GM18520 (cell line): ENCODE data around the gene ATG14.
"Not testable (repeated sequence)": the region's sequence is repeated elsewhere in the genome, so short reads cannot be mapped to it uniquely, and the experiment has no call there.

ENCODE experiments used
- ATAC-seq: cut with Tn5 transposase; IDR thresholded peaks from one replicate; pipeline ENCODE4 v1.9.1; 2021; ENCODE audit not compliant: unreplicated experiment

The ATG14 gene, protein sequence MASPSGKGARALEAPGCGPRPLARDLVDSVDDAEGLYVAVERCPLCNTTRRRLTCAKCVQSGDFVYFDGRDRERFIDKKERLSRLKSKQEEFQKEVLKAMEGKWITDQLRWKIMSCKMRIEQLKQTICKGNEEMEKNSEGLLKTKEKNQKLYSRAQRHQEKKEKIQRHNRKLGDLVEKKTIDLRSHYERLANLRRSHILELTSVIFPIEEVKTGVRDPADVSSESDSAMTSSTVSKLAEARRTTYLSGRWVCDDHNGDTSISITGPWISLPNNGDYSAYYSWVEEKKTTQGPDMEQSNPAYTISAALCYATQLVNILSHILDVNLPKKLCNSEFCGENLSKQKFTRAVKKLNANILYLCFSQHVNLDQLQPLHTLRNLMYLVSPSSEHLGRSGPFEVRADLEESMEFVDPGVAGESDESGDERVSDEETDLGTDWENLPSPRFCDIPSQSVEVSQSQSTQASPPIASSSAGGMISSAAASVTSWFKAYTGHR

GRCh38 chr14:55411426-55412389 lies at the start of gene ATG14:
TSS of gene ATG14 (minus strand) at chr14:55411830. CDS start at chr14:55411822, 8 bp downstream.
- peak; percentile 84 for ATAC-seq

DNA sequence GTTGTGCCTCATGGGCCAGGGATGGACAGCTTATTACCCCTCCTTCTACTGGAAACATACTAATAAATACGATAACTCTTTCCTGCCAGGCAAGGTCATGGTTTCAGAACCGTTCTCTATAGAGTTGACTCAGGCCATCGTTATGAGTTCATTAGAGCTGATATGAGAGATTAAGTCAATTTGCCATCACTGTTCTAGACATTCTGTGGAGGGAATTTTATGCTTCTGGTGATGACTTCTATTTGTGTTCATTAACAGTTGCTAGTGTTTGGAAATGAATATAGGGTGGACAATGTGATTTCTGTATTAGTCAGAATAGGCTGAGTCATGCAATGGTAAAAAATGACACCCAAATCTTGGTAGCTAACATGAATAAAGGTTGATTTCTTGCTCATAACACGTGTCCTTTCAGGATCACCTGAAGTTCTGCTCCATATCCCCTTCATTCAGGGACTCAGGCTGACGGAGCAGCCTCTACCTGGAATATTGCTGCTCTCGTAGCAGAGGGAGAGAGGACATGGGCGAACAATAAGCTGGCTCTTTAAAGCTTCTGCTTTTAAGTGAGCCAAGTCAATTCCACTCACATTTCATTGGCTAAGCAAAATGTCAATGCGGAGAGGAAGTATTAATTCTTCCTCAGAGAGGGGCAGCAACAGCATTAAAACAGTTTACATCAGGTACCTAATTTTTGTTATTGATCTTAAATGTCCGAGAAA lies 47.3 kb upstream of the ATG14 start:
- peak; percentile 89 for ATAC-seq

GRCh38 chr14:55457496-55457895 lies 45.9 kb upstream of the ATG14 start:
- ATAC-seq = no peak

DNA sequence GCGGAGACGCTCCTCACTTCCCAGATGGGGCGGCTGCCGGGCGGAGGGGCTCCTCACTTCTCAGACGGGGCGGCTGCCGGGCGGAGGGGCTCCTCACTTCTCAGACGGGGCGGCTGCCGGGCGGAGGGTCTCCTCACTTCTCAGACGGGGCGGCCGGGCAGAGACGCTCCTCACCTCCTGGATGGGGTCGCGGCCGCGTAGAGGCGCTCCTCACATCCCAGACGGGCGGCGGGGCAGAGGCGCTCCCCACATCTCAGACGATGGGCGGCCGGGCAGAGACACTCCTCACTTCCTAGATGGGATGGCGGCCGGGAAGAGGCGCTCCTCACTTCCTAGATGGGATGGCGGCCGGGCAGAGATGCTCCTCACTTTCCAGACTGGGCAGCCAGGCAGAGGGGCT lies 44.8 kb upstream of the ATG14 start:
- not testable (repeated sequence) for ATAC-seq

DNA sequence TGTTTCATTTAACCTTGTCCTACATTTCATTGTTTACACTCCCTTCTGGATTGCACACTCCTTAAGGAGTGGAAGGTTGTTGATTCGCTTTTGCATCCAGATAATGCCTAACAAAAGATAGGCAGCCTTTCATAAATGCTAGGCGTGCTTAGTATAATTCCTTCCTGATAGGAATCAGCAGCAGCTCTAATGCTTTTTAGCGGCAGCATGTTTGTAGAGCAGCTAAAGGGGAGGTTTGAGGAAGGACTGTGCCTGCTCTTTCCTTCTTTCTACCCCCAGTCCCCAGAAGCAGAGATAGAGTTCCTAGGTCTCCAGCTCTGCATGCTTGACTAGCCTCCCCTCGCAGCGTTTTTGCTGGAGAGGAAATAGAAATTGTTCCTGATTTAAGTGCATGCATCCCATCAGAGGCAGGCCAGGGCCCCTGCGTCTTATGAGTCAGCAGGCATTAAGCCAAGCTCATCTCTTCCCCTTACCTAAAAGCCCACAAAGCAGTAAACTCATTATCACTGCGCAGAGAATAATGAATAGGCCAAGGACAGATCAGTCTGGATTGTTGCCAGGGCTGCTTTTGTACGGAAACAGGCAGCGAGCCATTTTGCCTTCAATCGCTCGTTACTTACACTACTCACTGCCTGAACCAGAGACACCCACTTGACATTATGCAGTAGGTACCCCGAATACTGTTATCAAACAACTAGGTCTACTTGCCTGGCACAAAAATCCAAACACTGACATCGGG lies 42.8 kb upstream of the ATG14 start:
- ATAC-seq = no peak

DNA sequence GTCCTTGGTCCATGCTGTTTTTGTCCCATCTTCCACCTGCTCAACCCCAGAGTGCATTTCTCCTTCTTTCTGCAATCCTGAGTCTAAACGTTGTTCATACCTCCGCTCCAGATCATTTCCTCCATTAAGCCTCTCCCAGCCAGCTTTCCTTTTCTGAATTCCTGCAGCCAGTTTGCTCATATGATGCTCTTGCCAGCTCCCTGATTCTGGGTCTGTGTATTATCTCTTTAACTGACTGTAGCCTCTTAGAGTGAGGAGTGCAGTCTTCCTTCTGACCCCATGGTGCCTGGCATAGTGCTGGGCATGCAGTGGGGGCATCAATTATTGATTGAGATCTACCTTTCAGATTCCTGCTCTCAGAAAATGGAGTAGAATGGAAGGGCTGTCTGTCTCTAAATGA lies 40.3 kb upstream of the ATG14 start:
- no peak for ATAC-seq

GRCh38 chr14:55451398-55451797 lies 39.8 kb upstream of the ATG14 start:
- no peak for ATAC-seq

DNA sequence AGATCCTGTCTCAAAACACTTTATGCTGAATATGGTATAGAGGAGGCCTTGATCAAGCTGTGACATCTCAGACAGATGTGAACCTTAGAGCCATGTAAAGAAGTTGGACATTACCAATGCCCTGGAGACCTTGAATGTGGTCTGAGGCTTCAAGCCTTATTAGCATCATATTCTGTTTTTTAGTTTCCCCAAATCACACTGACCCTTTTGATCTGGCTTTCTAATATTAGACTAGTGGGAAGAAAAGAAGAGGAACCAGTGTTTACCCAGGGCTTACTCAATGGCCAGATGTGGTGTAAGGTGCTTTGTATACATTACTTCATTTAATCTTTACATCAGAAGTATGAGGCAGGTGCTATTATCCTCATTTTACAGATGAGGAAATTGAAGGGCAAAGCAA lies 39.4 kb upstream of the ATG14 start:
- no peak for ATAC-seq

- no peak for ATAC-seq
Measured at GRCh38 chr14:55450539-55450938, 38.9 kb upstream of the ATG14 start.

DNA sequence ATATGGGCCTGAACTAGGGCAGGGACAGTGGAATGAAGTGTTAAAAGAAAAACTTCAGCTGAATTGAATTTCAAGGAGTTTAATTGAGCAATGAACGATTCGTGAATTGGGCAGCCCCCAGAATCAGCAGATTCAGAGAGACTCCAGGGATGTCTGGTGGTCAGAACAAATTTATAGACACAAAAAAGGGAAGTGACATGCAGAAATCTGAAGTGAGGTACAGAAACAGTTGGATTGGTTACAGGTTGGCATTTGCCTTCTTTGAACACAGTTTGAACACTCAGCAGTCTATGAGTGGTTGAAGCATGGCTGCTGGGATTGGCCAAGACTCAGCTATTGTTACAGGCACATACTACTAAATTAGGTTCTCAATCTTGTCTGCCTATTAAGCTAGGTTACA lies 38.5 kb upstream of the ATG14 start:
- no peak for ATAC-seq

- no peak for ATAC-seq
Measured at GRCh38 chr14:55449116-55449515, 37.5 kb upstream of the ATG14 start.

GRCh38 chr14:55448141-55448614 lies 36.5 kb upstream of the ATG14 start:
- ATAC-seq = no peak

DNA sequence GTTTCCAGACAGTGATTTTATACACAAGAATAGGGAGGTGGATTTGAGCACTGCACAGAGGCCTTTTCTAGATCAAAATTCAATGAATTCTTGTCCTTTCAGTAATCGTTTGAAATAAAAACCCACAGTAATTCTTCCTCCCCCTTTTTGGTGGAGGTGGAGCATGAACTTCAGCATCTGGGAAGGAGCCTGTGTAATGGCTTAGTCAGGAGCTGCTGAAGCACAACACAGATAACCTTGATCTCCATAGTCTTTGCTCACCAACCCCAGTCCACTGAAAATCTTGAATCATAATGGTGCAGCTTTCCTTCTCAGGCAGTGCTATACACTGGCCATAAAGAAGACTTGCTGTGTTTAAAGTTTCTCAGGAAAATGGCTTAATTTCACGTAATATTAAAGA lies 35.2 kb upstream of the ATG14 start:
- no peak for ATAC-seq

DNA sequence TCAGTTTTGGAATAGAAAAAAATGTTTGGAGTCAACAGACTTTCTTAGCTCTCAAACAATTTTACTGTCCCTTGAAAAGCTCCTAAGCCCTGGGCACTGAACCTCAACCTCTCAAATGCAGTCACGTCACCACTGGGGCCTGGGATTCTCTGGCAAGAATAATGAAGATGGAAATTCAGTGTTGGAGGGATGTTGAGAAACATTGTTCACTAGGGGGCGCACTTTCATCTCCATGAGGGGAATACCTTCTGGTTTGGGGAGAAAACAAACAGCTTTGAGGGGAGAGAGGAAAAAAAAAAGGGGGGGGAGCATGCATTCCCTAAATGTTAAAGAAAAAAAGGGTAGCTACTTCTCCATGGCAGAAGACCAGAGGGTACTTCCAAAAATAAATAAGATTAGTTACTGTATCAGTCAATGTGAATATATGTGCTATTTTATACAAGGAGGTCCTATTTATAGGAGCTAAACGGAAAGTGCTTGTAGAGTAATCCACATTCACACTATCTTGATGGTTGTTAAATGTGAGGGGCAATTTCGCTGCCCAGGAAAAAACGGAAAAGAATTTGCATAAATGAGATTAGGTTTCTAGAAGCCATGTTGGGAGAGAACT lies 34.6 kb upstream of the ATG14 start:
- ATAC-seq = no peak

DNA sequence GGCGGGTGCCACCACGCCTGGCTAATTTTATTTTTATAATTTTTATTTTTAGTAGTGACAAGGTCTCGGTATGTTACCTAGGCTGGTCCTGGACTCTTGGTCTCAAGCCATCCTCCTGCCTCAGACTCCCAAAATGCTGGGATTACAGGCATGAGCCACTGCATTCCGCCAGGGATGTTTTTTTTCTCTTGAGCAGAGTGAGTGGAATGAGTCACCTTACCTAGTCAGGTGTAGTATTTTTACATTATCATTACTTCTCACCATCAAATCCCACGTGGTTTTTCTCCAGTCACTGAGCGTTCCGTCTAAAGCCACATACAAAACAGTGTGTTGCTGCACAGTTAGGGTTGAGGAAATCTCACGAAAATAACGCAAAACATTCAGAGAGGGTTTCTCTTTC lies 29.7 kb upstream of the ATG14 start:
- no peak for ATAC-seq

DNA sequence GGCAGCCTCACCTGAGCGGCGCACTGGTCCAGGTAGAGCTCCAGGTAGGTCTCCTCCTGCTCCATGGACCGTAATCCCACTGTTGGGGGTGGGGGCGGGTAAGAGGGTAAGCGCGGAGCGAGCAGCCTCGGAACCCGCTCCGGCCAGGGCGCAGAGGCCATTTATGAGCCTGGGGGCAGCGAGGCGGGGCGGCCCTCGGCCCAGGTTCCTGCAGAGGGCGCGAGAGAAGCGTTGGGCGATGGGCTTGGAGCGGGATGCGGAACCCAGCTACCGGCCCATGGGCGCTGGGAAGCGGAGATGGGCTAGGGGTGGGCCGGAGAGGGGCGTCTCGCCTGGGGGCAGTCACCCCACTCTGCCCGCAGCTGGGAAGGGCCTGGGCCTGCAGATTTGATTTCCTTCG lies 28.8 kb upstream of the ATG14 start, which contains the start of gene TBPL2:
TBPL2 (minus strand) TSS at position 232 of the 400 bp plus-strand sequence; CDS start at position 65, 167 bp downstream.
- no peak for ATAC-seq

DNA sequence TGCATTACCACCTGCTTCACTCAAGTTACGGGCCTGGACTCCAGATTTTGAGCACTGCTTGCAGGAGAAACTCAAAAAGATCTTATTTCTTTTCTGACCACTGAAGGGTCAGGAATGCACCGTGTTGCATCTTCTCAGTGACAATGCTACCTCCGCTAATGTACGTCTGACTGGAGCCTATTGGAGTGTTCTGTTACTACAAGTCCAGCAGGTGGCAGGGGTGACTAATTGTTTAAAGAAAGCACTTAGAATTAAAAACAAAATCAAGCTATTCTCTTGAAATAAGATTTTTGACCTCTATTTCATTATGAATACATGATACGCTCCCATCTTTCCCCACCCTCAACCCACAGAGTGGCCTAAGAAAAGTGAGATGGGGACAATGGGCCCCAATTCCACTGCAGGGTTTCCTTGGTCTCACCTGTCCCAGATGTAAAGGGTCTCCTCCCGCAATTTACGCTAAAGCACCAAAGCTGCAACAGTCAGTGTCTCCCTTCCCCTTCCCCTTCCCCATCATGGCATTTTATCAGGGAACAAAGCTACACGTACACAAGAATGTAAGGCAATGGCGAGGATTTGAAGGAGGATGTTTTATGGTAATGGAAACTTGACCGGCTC lies 26.5 kb upstream of the ATG14 start:
- no peak for ATAC-seq

- no peak for ATAC-seq
Measured at GRCh38 chr14:55436931-55437330, 25.3 kb upstream of the ATG14 start.

- ATAC-seq = no peak
Measured at GRCh38 chr14:55436519-55436918, 24.9 kb upstream of the ATG14 start.
